ENCODE results near the gene PRR15L.

The PRR15L gene

GRCh38 chr17:47959825-47960655, 2.4 kb upstream of the PRR15L start:
- DNase-seq (ENCODE audit: low read depth), result no peak

DNA sequence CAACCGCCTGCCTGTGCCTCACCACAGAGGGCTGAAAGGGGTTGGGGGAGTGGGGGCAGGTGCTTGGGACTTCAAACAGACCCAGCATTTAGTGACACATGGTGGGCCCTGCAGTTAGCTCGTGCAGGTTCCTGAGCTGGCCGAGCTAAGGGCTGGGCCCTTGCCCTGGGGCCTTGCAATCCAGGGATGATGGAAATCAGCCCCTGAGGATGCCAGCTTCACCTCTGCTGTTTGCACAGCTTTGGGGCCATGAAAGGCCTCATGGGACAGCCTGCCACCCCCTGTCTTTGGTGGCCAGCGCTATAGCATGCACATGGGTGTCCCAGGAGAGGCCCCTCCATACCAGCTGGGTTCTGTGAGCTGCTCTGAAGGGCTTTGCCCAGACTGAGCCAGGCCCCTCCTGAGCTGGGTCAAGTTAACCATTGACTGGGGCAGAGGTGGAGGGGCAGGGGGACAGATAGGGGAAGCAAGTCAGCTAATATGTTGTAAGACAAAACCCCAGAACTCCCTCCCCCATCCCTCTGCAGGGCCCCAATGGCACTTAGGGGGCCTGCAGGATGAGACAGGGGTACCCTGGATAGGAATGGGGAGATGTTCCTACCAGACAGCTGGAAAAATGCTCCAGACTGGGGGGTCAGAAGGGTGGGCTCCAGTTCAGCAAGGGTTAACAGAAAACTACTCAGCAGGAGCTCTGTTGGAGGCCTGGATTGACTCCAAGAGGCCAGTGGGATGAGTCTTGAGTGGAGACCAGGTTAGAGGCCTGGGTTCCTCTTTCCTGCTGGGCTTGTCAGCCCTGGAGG, 692 bp downstream of the PRR15L start:
- no peak for DNase-seq (ENCODE audit: low read depth)

DNA sequence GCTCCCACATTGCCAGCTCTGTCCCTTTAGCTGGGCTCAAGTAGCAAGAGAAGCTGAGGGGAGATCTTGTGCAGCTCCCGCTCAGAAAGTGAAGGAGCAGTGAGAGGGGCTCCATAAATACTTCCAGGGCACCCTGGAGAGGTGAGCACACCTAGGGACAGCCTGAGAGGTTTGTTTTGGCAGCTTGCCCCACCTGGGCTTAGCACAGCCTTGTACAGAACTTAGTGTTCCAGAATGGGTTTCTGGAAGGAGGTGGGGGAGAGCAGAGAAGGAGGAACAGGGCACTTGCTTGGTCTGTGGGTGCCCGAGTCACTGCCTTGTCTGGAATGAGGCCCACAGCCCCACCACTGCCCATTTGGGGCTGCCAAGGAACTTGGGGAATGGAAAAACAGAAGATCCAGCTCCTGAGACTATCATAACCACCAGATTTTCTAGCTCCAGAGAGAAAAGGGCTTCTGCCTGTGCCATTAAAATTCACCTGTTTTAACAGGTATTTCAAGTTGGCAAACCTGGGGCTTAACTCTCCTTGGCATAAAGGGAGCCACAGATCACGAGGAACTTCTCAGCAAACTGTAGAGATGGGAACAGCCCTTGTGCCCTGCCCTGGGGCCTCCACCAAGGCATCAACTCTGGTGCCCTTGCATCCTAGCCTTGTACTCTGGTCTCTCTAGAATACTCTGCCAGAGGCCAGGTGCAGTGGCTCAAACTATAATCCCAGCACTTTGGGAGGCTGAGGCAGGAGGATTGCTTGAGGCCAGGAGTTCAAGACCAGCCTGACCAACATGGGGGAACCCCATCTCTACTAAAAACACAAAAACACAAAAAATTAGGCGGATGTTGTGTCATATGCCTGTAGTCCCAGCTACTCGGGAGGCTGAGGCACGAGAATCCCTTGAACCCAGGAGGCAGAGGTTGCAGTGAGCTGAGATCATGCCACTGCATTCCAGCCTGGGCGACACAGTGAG, 1.9 kb downstream of the PRR15L start:
- no peak for DNase-seq (ENCODE audit: low read depth)

DNA sequence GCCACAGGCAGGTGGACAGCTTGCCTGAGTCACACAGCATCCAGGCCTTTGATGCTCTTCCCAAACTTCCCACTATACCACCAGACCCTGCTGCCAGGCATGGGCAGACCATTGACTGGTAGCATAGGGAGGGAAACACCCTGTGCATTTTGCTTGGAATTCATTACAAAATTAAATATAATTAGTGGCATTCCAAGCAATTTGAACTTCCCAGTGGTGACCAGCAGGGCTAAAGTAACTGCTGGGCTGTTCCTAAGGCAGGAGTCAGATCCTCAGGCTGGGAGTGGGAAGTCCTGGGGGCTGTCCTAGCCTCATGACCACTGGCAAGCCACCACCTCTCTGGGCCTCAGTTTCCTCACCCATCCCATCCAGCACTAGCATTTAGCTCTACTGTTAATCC, 3.8 kb downstream of the PRR15L start:
- no peak for DNase-seq (ENCODE audit: low read depth)

- no peak for DNase-seq (ENCODE audit: low read depth)
Measured at GRCh38 chr17:47952171-47953021, 5.3 kb downstream of the PRR15L start.

GRCh38 chr17:47950448-47950847, 7.2 kb downstream of the PRR15L start:
- DNase-seq (ENCODE audit: low read depth), result no peak

- no peak for DNase-seq (ENCODE audit: low read depth)
Measured at GRCh38 chr17:47949946-47950345, 7.7 kb downstream of the PRR15L start.

- DNase-seq (ENCODE audit: low read depth), result peak; percentile 65
Measured at GRCh38 chr17:47949197-47949759, 8.4 kb downstream of the PRR15L start.

GRCh38 chr17:47948706-47949196, 8.9 kb downstream of the PRR15L start:
- DNase-seq (ENCODE audit: low read depth), result no peak

DNA sequence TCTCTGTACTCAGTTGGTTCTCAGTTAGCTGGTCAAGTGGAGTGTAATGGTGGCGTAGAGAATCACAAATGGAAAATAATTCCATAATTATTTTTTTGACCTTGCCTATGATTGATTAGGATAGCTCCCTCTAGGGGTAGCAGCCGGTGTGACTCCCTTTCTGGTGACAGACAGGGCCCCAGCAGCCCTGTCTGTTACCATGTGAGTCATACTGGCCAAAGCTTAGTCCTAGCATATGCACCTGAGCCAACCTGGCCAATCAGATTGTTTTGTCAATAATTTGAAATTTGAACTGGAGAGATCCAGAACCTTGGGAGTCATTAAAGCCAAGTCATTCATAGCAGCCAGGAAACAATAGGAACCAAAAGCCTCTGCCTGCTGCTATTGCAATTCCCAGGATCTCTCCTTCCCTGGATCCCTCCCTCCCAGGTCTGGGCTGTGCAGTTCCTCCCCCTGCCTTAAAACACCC, 10.7 kb downstream of the PRR15L start:
- peak; percentile 73 for DNase-seq (ENCODE audit: low read depth)

GRCh38 chr17:47946516-47946915, 11.2 kb downstream of the PRR15L start:
- no peak for DNase-seq (ENCODE audit: low read depth)

GRCh38 chr17:47945529-47946508, 11.9 kb downstream of the PRR15L start:
- no peak for DNase-seq (ENCODE audit: low read depth)

DNA sequence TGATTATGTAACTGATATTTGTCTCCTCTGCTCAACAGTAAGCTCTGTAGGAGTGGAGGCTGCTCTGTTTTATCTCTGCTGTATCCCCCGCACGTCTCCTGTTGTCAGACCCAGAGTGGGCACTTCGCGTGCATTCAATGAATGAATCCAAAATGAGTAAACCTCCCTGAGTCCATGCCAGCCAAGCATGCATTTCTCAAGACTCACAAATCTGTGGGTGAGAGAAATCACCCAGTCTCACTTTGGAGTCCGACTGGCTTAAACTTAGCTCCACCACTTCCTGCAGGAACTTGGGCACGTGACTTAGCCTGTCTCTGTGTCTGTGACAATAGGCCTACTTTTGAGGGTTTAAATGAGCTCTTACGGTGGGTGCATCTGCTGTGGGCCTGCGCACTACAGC, 12.6 kb downstream of the PRR15L start:
- no peak for DNase-seq (ENCODE audit: low read depth)

- DNase-seq (ENCODE audit: low read depth), result no peak
Measured at GRCh38 chr17:47942568-47942967, 15.1 kb downstream of the PRR15L start.

- no peak for DNase-seq (ENCODE audit: low read depth)
Measured at GRCh38 chr17:47942096-47942510, 15.6 kb downstream of the PRR15L start.

DNA sequence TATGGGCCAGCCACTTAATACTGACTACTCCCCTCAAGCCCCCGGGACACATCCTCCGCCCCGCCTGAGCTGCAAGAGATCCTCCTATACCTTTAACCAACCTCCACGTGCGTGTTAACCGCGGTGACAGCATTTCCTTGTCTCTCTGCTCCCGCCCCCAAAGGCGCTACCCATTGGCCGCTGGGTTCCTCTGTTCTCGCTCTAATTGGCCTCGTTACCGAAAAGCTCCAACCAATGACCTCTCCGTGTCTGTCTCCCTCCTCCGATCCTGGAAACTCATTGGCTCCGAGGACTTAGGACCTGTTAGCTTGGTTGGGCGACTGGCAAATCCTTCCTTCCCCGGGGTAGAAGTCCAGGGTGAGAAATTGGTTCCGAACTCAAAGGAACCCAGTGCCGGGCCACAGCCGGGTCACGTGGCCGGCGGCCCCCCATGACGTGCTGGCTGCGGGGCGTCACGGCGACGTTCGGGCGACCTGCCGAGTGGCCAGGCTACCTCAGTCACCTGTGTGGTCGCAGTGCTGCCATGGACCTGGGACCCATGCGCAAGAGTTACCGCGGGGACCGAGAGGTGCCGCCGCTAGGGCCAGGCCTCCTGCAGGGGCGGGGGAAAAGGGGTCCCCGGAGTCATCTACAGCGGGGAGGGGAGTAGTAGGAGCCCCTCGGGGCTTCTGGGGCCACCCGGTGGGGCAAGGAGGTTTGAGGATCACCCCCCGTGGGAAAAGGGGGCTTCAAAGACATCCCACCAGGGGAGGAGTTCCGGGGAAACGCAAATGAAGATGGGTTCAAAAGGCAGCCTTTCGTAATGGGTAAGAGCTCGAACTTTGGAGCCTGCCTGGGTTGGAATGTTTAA, 16.2 kb downstream of the PRR15L start, which contains the start of gene PNPO:
Gene PNPO (plus strand): TSS at position 326 of the 850 bp plus-strand sequence. CDS start 105 bp downstream, at position 431.
- DNase-seq (ENCODE audit: low read depth), result peak; percentile 99

DNA sequence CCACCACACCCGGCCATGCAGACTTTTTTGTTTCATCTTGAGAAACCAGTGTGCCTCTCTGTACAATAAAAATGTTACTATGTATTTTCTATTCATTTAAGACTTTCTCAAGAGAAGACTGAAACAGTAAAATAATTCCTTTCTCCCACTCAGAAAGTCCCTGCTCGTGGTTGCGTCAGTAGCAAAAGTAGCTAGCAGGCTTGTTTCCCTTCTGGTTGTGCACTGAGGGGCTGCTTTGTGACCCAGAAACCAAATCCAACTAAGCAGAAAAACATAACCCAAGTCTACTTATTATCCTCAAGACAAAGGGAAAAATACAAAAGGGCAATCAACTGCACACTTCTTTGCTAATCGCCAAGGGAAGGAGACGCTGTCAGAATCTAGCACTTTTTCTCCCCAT, 19.7 kb downstream of the PRR15L start:
- no peak for DNase-seq (ENCODE audit: low read depth)

GRCh38 chr17:47935961-47936360, 21.7 kb downstream of the PRR15L start:
- DNase-seq (ENCODE audit: low read depth), result no peak
